SU-DHL-6 (cell line): ENCODE data around the gene EXOC4.

Experiments used
- H2AFZ ChIP-seq: fragments of 200-600 bp; sonication (generic); 2 replicates; pipeline ENCODE4 v1.6.1; 2014; ENCODE audit warnings: low read depth, mild to moderate bottlenecking, moderate library complexity, mixed read lengths, antibody characterized with exemption, low read length; ENCODE audit not compliant: severe bottlenecking
- H3F3A ChIP-seq: fragments of 200-600 bp; shearing (Covaris generic); 2 replicates; pipeline ENCODE4 v1.6.0; 2016; ENCODE audit warnings: antibody characterized with exemption, mild to moderate bottlenecking; ENCODE audit not compliant: insufficient read depth
- H3K27ac ChIP-seq: fragments of 200-600 bp; sonication (generic); 2 replicates; pipeline ENCODE4 v1.5.1; 2016; ENCODE audit warnings: low read depth, mild to moderate bottlenecking, low read length, moderate library complexity, mixed read lengths
- H3K27me3 ChIP-seq: fragments of 200-600 bp; sonication (generic), shearing (Covaris generic); 2 replicates; pipeline ENCODE4 v1.6.0; 2014; ENCODE audit warnings: mild to moderate bottlenecking, low read length
- H3K36me3 ChIP-seq: fragments of 200-600 bp; sonication (generic); 2 replicates; pipeline ENCODE4 v1.6.1; 2014; ENCODE audit warnings: mild to moderate bottlenecking, low read length, mixed read lengths
- H3K4me2 ChIP-seq: fragments of 300-600, 200-600 bp; shearing (Covaris generic), sonication (generic); 2 replicates; pipeline ENCODE4 v1.6.0; 2014; ENCODE audit warnings: low read length, low read depth, mild to moderate bottlenecking; ENCODE audit not compliant: poor library complexity, severe bottlenecking
- H3K4me3 ChIP-seq: fragments of 200-600 bp; sonication (generic); 2 replicates; pipeline ENCODE4 v1.5.1; 2014; ENCODE audit warnings: antibody characterized with exemption, low read length, mild to moderate bottlenecking, mixed read lengths; ENCODE audit not compliant: insufficient read depth, poor library complexity, severe bottlenecking
- H3K79me2 ChIP-seq: fragments of 200-600 bp; sonication (generic); 2 replicates; pipeline ENCODE4 v1.6.1; 2014; ENCODE audit warnings: mild to moderate bottlenecking, low read length, moderate library complexity; ENCODE audit not compliant: insufficient read depth
- H3K9ac ChIP-seq: fragments of 200-600 bp; sonication (generic); 2 replicates; pipeline ENCODE4 v1.7.0; 2014; ENCODE audit warnings: mild to moderate bottlenecking, low read length
- H3K9me2 ChIP-seq: fragments of 200-600 bp; sonication (generic); replicated peaks from 2 replicates; pipeline ENCODE4 v1.6.1; 2014; ENCODE audit warnings: low read length; ENCODE audit not compliant: insufficient read depth
- H3K9me3 ChIP-seq: fragments of 200-600 bp; sonication (generic); 2 replicates; pipeline ENCODE4 v1.6.1; 2014; ENCODE audit warnings: low read length, mixed read lengths; ENCODE audit not compliant: insufficient read depth
- H4K20me1 ChIP-seq: fragments of 200-600 bp; sonication (generic); 2 replicates; pipeline ENCODE4 v1.6.1; 2014; ENCODE audit warnings: low read depth, mild to moderate bottlenecking, antibody characterized with exemption, low read length, moderate library complexity, mixed read lengths
- CTCF ChIP-seq: fragments of 200-600 bp; sonication (generic); IDR thresholded peaks from one replicate; pipeline ENCODE4 v1.5.1; 2017; ENCODE audit warnings: antibody characterized with exemption, mild to moderate bottlenecking, low read length, moderate library complexity; ENCODE audit not compliant: insufficient read depth, poor library complexity, severe bottlenecking
- EZH2phosphoT487 ChIP-seq: fragments of 200-600 bp; sonication (generic), shearing (Covaris generic); conservative IDR thresholded peaks from 2 replicates; pipeline ENCODE4 v1.6.1; 2018; ENCODE audit warnings: mild to moderate bottlenecking, antibody characterized with exemption, low read length, moderate library complexity, mixed read lengths

Gene EXOC4

GRCh38 chr7:133645884-133646391, 393.1 kb downstream of the EXOC4 start:
- H4K20me1 ChIP-seq, result no peaks in the 10 kb centered on the region
- TF ChIP-seq CTCF (no peak), EZH2phosphoT487 (no peak)
- H3K4me2 ChIP-seq, result no peak overlapping the region
- no peaks in the 10 kb centered on the region for H3K79me2 ChIP-seq
- H3K27me3 ChIP-seq, result no peaks in the 10 kb centered on the region
- H3F3A ChIP-seq, result no peaks in the 10 kb centered on the region
- H3K27ac ChIP-seq, result no peak overlapping the region
- H2AFZ ChIP-seq, result no peak overlapping the region
- no peaks in the 10 kb centered on the region for H3K36me3 ChIP-seq
- H3K4me3 ChIP-seq, result no peak overlapping the region
- no peak overlapping the region for H3K9ac ChIP-seq
- no peaks in the 10 kb centered on the region for H3K9me2 ChIP-seq
- H3K9me3 ChIP-seq, result no peaks in the 10 kb centered on the region

GRCh38 chr7:133646472-133647315, 393.8 kb downstream of the EXOC4 start:
- H3K36me3 ChIP-seq, result no peaks in the 10 kb centered on the region
- H3K79me2 ChIP-seq, result no peaks in the 10 kb centered on the region
- no peak overlapping the region for H2AFZ ChIP-seq
- no peaks in the 10 kb centered on the region for H3F3A ChIP-seq
- H4K20me1 ChIP-seq, result no peaks in the 10 kb centered on the region
- H3K27me3 ChIP-seq, result no peaks in the 10 kb centered on the region
- H3K9me2 ChIP-seq, result no peaks in the 10 kb centered on the region
- H3K9ac ChIP-seq, result no peak overlapping the region
- H3K9me3 ChIP-seq, result no peaks in the 10 kb centered on the region
- TF ChIP-seq CTCF (no peak), EZH2phosphoT487 (no peak)
- H3K27ac ChIP-seq, result no peak overlapping the region
- H3K4me2 ChIP-seq, result no peak overlapping the region
- H3K4me3 ChIP-seq, result no peak overlapping the region

- no peaks in the 10 kb centered on the region for H3K9me2 ChIP-seq
- H3K9me3 ChIP-seq, result no peaks in the 10 kb centered on the region
- H3F3A ChIP-seq, result no peaks in the 10 kb centered on the region
- no peak overlapping the region for H3K27ac ChIP-seq
- H2AFZ ChIP-seq, result no peak overlapping the region
- TF ChIP-seq CTCF, result no peak
- TF ChIP-seq EZH2phosphoT487, result no peak
- H3K27me3 ChIP-seq, result no peaks in the 10 kb centered on the region
- no peaks in the 10 kb centered on the region for H3K79me2 ChIP-seq
- H3K4me3 ChIP-seq, result no peak overlapping the region
- H3K36me3 ChIP-seq, result no peaks in the 10 kb centered on the region
- no peak overlapping the region for H3K9ac ChIP-seq
- H4K20me1 ChIP-seq, result no peaks in the 10 kb centered on the region
- no peak overlapping the region for H3K4me2 ChIP-seq
Measured at GRCh38 chr7:133649593-133649992, 396.7 kb downstream of the EXOC4 start.
